ENCODE data around the gene ACAA1. TPM values are rescaled to one million over a fixed set of nuclear protein-coding genes. Genes with fewer than 3 reads are reported as not detected.

The ACAA1 gene
- total RNA-seq, 2 experiments from 2014 or later = 13.3 to 50.3 TPM

GRCh38 chr3:38157595-38157994, 20.7 kb upstream of the ACAA1 start:
- no peaks in the 10 kb centered on the region for H3K36me3 ChIP-seq (ENCODE audit: insufficient read depth, low read length)
- ChIA-PET CTCF (ENCODE audit: unreplicated experiment) (no interaction called here), POLR2A (interaction anchor here (2.0 kb wide), 1 partner anchor 9 kb away, joined by 10 read pairs; no protein-coding TSS in a partner anchor)
- DNase-seq (ENCODE audit: low spot score) = no peak
- no TSS peak for BruUV-seq (replicated peaks)
- H3K27ac ChIP-seq (ENCODE audit: low read depth, low read length, poor library complexity, severe bottlenecking) = no peak overlapping the region
- H2AFZ ChIP-seq (ENCODE audit: low read length) = no peak overlapping the region
- H3K9me2 ChIP-seq (ENCODE audit: insufficient read depth, low read length) = no peaks in the 10 kb centered on the region
- H4K20me1 ChIP-seq (ENCODE audit: insufficient read depth, low read length) = no peaks in the 10 kb centered on the region
- TF ChIP-seq CTCF (conservative IDR thresholded peaks at IDR 0.05; ENCODE audit: low read length) = no peak
- TF ChIP-seq EZH2phosphoT487 (IDR thresholded peaks at IDR 0.05; ENCODE audit: borderline replicate concordance, low read depth, low read length) = no peak
- H3K4me1 ChIP-seq (ENCODE audit: insufficient read depth, low read length, poor library complexity, severe bottlenecking) = no peaks in the 10 kb centered on the region
- H3K4me2 ChIP-seq (ENCODE audit: low read length) = no peak overlapping the region
- no peaks in the 10 kb centered on the region for H3K79me2 ChIP-seq (ENCODE audit: insufficient read depth, low read depth, low read length)
- H3K9me3 ChIP-seq (ENCODE audit: low read length) = no peaks in the 10 kb centered on the region
- intact Hi-C loops (cut with micrococcal nuclease; ENCODE audit: unreplicated experiment) = no loop called here
- H3K4me3 ChIP-seq (ENCODE audit: low read depth, low read length, poor library complexity, severe bottlenecking) = no peak overlapping the region

GRCh38 chr3:38157117-38157516, 20.2 kb upstream of the ACAA1 start:
- Histone ChIP-seq H3K36me3 (ENCODE audit: insufficient read depth, low read length) (no peaks in the 10 kb centered on the region), H3K4me2 (ENCODE audit: low read length) (no peak overlapping the region), H4K20me1 (ENCODE audit: insufficient read depth, low read length) (no peaks in the 10 kb centered on the region), H3K27ac (ENCODE audit: low read depth, low read length, poor library complexity, severe bottlenecking) (no peak overlapping the region), H3K9me2 (ENCODE audit: insufficient read depth, low read length) (no peaks in the 10 kb centered on the region), H3K4me3 (ENCODE audit: low read depth, low read length, poor library complexity, severe bottlenecking) (no peak overlapping the region), H3K4me1 (ENCODE audit: insufficient read depth, low read length, poor library complexity, severe bottlenecking) (no peaks in the 10 kb centered on the region), H3K79me2 (ENCODE audit: insufficient read depth, low read depth, low read length) (no peaks in the 10 kb centered on the region), H3K9me3 (ENCODE audit: low read length) (no peaks in the 10 kb centered on the region), H2AFZ (ENCODE audit: low read length) (no peak overlapping the region)
- intact Hi-C loops (cut with micrococcal nuclease; ENCODE audit: unreplicated experiment) = no loop called here
- TF ChIP-seq EZH2phosphoT487 (IDR thresholded peaks at IDR 0.05; ENCODE audit: borderline replicate concordance, low read depth, low read length) (no peak), CTCF (conservative IDR thresholded peaks at IDR 0.05; ENCODE audit: low read length) (no peak)
- CTCF ChIA-PET (ENCODE audit: unreplicated experiment) = no interaction called here
- BruUV-seq (replicated peaks) = no TSS peak
- no peak for DNase-seq (ENCODE audit: low spot score)
- POLR2A ChIA-PET = interaction anchor here (2.0 kb wide), 1 partner anchor 9 kb away, joined by 10 read pairs; no protein-coding TSS in a partner anchor

DNA sequence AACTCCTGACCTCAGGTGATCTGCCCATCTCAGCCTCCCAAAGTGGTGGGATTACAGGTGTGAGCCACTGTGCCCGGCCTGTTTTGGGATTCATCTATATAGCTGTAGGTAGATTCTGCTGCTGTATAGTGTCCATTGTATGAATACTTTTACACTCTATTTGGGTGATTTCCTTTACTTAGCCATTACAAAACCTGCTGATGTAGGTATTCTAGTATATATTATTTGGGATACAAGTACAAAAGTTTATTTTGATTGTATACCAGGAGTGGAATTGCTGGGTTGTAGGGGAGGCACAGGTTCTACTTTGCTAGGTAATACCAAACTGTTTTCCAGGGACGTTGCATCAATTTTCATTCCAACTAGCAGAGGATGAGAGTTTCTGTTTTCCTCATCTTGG, 18.9 kb upstream of the ACAA1 start:
- Histone ChIP-seq H3K4me2 (ENCODE audit: low read length) (no peak overlapping the region), H4K20me1 (ENCODE audit: insufficient read depth, low read length) (no peaks in the 10 kb centered on the region), H3K79me2 (ENCODE audit: insufficient read depth, low read depth, low read length) (no peaks in the 10 kb centered on the region), H3K9me2 (ENCODE audit: insufficient read depth, low read length) (no peaks in the 10 kb centered on the region), H3K4me1 (ENCODE audit: insufficient read depth, low read length, poor library complexity, severe bottlenecking) (no peaks in the 10 kb centered on the region), H3K27ac (ENCODE audit: low read depth, low read length, poor library complexity, severe bottlenecking) (no peak overlapping the region), H2AFZ (ENCODE audit: low read length) (no peak overlapping the region), H3K9me3 (ENCODE audit: low read length) (no peaks in the 10 kb centered on the region), H3K36me3 (ENCODE audit: insufficient read depth, low read length) (no peaks in the 10 kb centered on the region), H3K4me3 (ENCODE audit: low read depth, low read length, poor library complexity, severe bottlenecking) (no peak overlapping the region)
- ChIA-PET CTCF (ENCODE audit: unreplicated experiment) (no interaction called here), POLR2A (interaction anchor here (1.5 kb wide), 1 partner anchor 9 kb away, joined by 6 read pairs; the partner anchor contains the start of gene OXSR1)
- intact Hi-C loops (cut with micrococcal nuclease; ENCODE audit: unreplicated experiment) = no loop called here
- TF ChIP-seq CTCF (conservative IDR thresholded peaks at IDR 0.05; ENCODE audit: low read length) (no peak), EZH2phosphoT487 (IDR thresholded peaks at IDR 0.05; ENCODE audit: borderline replicate concordance, low read depth, low read length) (no peak)
- DNase-seq (ENCODE audit: low spot score) = no peak
- BruUV-seq (replicated peaks) = no TSS peak

Measured in OCI-LY7 (cell line).